HG03159 (cell line): Measurements from ENCODE around the gene KLF16.

Source experiments
- ATAC-seq: cut with Tn5 transposase; IDR thresholded peaks from one replicate; pipeline ENCODE4 v1.9.1; 2021; ENCODE audit warnings: mild to moderate bottlenecking, moderate library complexity; ENCODE audit not compliant: unreplicated experiment

Gene KLF16

GRCh38 chr19:1810439-1811160 lies 52.8 kb downstream of the KLF16 start:
- ATAC-seq: no peak

GRCh38 chr19:1809678-1810077 lies 53.7 kb downstream of the KLF16 start:
- no peak for ATAC-seq

GRCh38 chr19:1808395-1808731 lies 55.0 kb downstream of the KLF16 start:
- ATAC-seq: no peak

- no peak for ATAC-seq
Measured at GRCh38 chr19:1807695-1808394, 55.5 kb downstream of the KLF16 start.

- ATAC-seq: no peak
Measured at GRCh38 chr19:1807030-1807694, 56.2 kb downstream of the KLF16 start.

- no peak for ATAC-seq
Measured at GRCh38 chr19:1806184-1807029, 57.0 kb downstream of the KLF16 start.

- ATAC-seq: no peak
Measured at GRCh38 chr19:1805401-1806183, 57.8 kb downstream of the KLF16 start.

GRCh38 chr19:1804858-1805257 lies 58.5 kb downstream of the KLF16 start:
- ATAC-seq: no peak
